H9 (cell line): ENCODE data around the gene NDUFS6. TPM values are rescaled to one million over a fixed set of nuclear protein-coding genes. Genes with fewer than 3 reads are reported as not detected.

ENCODE experiments used
- DNase-seq: peaks from one replicate; pipeline ENCODE4 v3.0.0-alpha.2; 2017
- H2AFZ ChIP-seq: one replicate; pipeline ENCODE4 v1.6.1; 2013; ENCODE audit warnings: mild to moderate bottlenecking, low read length, control low read depth, moderate library complexity
- H2AK5ac ChIP-seq: 2 replicates; pipeline ENCODE4 v1.6.1; 2013; ENCODE audit warnings: low read length, control low read depth, mixed read lengths; ENCODE audit not compliant: insufficient read length
- H2BK120ac ChIP-seq: one replicate; pipeline ENCODE4 v1.6.1; 2013; ENCODE audit warnings: low read depth, mild to moderate bottlenecking, low read length, control low read depth, inconsistent platforms; ENCODE audit not compliant: poor library complexity, severe bottlenecking
- H2BK12ac ChIP-seq: 2 replicates; pipeline ENCODE4 v1.6.1; 2013; ENCODE audit warnings: low read length, control low read depth, mixed read lengths, low read depth; ENCODE audit not compliant: insufficient read length
- H2BK15ac ChIP-seq: 2 replicates; pipeline ENCODE4 v1.6.1; 2013; ENCODE audit warnings: low read depth, low read length, control low read depth
- H2BK20ac ChIP-seq: one replicate; pipeline ENCODE4 v1.6.1; 2013; ENCODE audit warnings: low read depth, mild to moderate bottlenecking, low read length, control low read depth, inconsistent platforms; ENCODE audit not compliant: poor library complexity, severe bottlenecking
- H2BK5ac ChIP-seq: 2 replicates; pipeline ENCODE4 v1.6.1; 2013; ENCODE audit warnings: low read length, control low read depth, mixed read lengths; ENCODE audit not compliant: insufficient read length
- H3K14ac ChIP-seq: 2 replicates; pipeline ENCODE4 v1.6.1; 2013; ENCODE audit warnings: low read length, control low read depth; ENCODE audit not compliant: insufficient read depth
- H3K18ac ChIP-seq: 2 replicates; pipeline ENCODE4 v1.6.1; 2013; ENCODE audit warnings: low read depth, mild to moderate bottlenecking, mixed read lengths, low read length, control low read depth; ENCODE audit not compliant: insufficient read length
- H3K23ac ChIP-seq: 2 replicates; pipeline ENCODE4 v1.6.1; 2013; ENCODE audit warnings: low read length, control low read depth, mixed read lengths, low read depth; ENCODE audit not compliant: insufficient read length
- H3K23me2 ChIP-seq: 2 replicates; pipeline ENCODE4 v1.6.1; 2013; ENCODE audit warnings: low read depth, mild to moderate bottlenecking, mixed read lengths, low read length, control low read depth; ENCODE audit not compliant: insufficient read length, poor library complexity, severe bottlenecking
- H3K27ac ChIP-seq: 2 replicates; pipeline ENCODE4 v1.5.1; 2013; ENCODE audit warnings: low read length, control low read depth, mixed read lengths, low read depth; ENCODE audit not compliant: insufficient read length
- H3K27me3 ChIP-seq: 2 replicates; pipeline ENCODE4 v1.6.1; 2013; ENCODE audit warnings: low read length, control low read depth, inconsistent platforms; ENCODE audit not compliant: insufficient read depth
- H3K4ac ChIP-seq: 2 replicates; pipeline ENCODE4 v1.6.1; 2013; ENCODE audit warnings: low read depth, mild to moderate bottlenecking, control low read depth, inconsistent platforms, low read length, moderate library complexity
- H3K4me1 ChIP-seq: 2 replicates; pipeline ENCODE4 v1.6.1; 2013; ENCODE audit warnings: low read length, control low read depth, inconsistent platforms; ENCODE audit not compliant: insufficient read depth
- H3K4me2 ChIP-seq: 2 replicates; pipeline ENCODE4 v1.6.1; 2013; ENCODE audit warnings: low read length, control low read depth, mixed read lengths; ENCODE audit not compliant: insufficient read length, insufficient read depth
- H3K56ac ChIP-seq: 2 replicates; pipeline ENCODE4 v1.6.1; 2013; ENCODE audit warnings: low read depth, mild to moderate bottlenecking, mixed read lengths, low read length, control low read depth; ENCODE audit not compliant: insufficient read length
- H3K79me1 ChIP-seq: 2 replicates; pipeline ENCODE4 v1.6.1; 2013; ENCODE audit warnings: low read depth, mild to moderate bottlenecking, moderate library complexity, low read length, control low read depth, inconsistent platforms; ENCODE audit not compliant: insufficient read depth, poor library complexity, severe bottlenecking
- H3K79me2 ChIP-seq: 2 replicates; pipeline ENCODE4 v1.6.1; 2013; ENCODE audit warnings: low read length, control low read depth, inconsistent platforms; ENCODE audit not compliant: insufficient read depth
- H3K9ac ChIP-seq: 2 replicates; pipeline ENCODE4 v1.6.1; 2013; ENCODE audit warnings: low read length, control low read depth, mixed read lengths; ENCODE audit not compliant: insufficient read length; ENCODE audit errors: extremely low read depth
- H3K9me3 ChIP-seq: one replicate; pipeline ENCODE4 v1.6.1; 2013; ENCODE audit warnings: low read depth, low read length, inconsistent platforms; ENCODE audit not compliant: control insufficient read depth
- H3T11ph ChIP-seq: one replicate; pipeline ENCODE4 v1.6.1; 2013; ENCODE audit warnings: mild to moderate bottlenecking, low read length, control low read depth, inconsistent platforms
- H4K20me1 ChIP-seq: one replicate; pipeline ENCODE4 v1.6.1; 2013; ENCODE audit not compliant: control insufficient read depth, insufficient read length, insufficient read depth
- H4K5ac ChIP-seq: 2 replicates; pipeline ENCODE4 v1.6.1; 2013; ENCODE audit warnings: low read depth, mild to moderate bottlenecking, mixed read lengths, low read length, control low read depth; ENCODE audit not compliant: insufficient read length
- H4K8ac ChIP-seq: replicated peaks from 2 replicates; pipeline ENCODE4 v1.6.1; 2013; ENCODE audit warnings: low read length, control low read depth, mixed read lengths, low read depth; ENCODE audit not compliant: insufficient read length
- H4K91ac ChIP-seq: 2 replicates; pipeline ENCODE4 v1.6.1; 2013; ENCODE audit warnings: low read depth, mild to moderate bottlenecking, moderate library complexity, mixed read lengths, low read length, control low read depth; ENCODE audit not compliant: insufficient read length
- H3K27ac Mint-ChIP-seq, 3 experiments: 2 replicates in 2 of 3; 3 replicates in 1 of 3; pipeline ENCODE4 v1.8.0; 2020 to 2021; ENCODE audit warnings: mixed read lengths in 3 of 3, mild to moderate bottlenecking in 1 of 3, moderate library complexity in 1 of 3
- H3K27me3 Mint-ChIP-seq: 2 replicates; pipeline ENCODE4 v1.8.0; 2021; ENCODE audit warnings: low read depth, mild to moderate bottlenecking, moderate library complexity, mixed read lengths
- H3K36me3 Mint-ChIP-seq, 3 experiments: 2 replicates in 2 of 3; 3 replicates in 1 of 3; pipeline ENCODE4 v1.8.0; 2020 to 2021; ENCODE audit warnings: low read depth in 3 of 3, mixed read lengths in 3 of 3; ENCODE audit not compliant: insufficient read depth in 1 of 3
- H3K4me1 Mint-ChIP-seq, 2 experiments: 2 replicates each; pipeline ENCODE4 v1.8.0; 2020; ENCODE audit warnings: mixed read lengths in 2 of 2
- H3K4me3 Mint-ChIP-seq, 2 experiments: 2 replicates in 1 of 2; 3 replicates in 1 of 2; pipeline ENCODE4 v1.8.0; 2020 to 2021; ENCODE audit warnings: mild to moderate bottlenecking in 2 of 2, mixed read lengths in 2 of 2, moderate library complexity in 1 of 2
- H3K9me3 Mint-ChIP-seq, 2 experiments: 2 replicates in 1 of 2; 3 replicates in 1 of 2; pipeline ENCODE4 v1.8.0; 2020; ENCODE audit warnings: mild to moderate bottlenecking in 2 of 2, mixed read lengths in 2 of 2, moderate library complexity in 1 of 2
- CTCF ChIP-seq: fragments of 200-600 bp; sonication (generic); conservative IDR thresholded peaks from 3 replicates; pipeline ENCODE4 v1.8.0; 2021; ENCODE audit warnings: antibody characterized with exemption, mild to moderate bottlenecking
- WGBS: extraction: QIAGEN DNeasy Blood & Tissue Kit; methylation state at CpG from one replicate; pipeline ENCODE4 v1.1.7; 2013; ENCODE audit warnings: missing lambda C conversion rate, low lambda C conversion rate, mixed read lengths; ENCODE audit not compliant: insufficient read length; ENCODE audit errors: extremely low coverage; 5-methylcytosine and 5-hydroxymethylcytosine counted together
- total RNA-seq: library from RNA; stranded (reverse); gene quantifications from 2 replicates; pipeline ENCODE4 v1.2.1, GENCODE V29; 2021

Gene NDUFS6
- total RNA-seq, 1 experiment from 2014 or later = 62.5 TPM

DNA sequence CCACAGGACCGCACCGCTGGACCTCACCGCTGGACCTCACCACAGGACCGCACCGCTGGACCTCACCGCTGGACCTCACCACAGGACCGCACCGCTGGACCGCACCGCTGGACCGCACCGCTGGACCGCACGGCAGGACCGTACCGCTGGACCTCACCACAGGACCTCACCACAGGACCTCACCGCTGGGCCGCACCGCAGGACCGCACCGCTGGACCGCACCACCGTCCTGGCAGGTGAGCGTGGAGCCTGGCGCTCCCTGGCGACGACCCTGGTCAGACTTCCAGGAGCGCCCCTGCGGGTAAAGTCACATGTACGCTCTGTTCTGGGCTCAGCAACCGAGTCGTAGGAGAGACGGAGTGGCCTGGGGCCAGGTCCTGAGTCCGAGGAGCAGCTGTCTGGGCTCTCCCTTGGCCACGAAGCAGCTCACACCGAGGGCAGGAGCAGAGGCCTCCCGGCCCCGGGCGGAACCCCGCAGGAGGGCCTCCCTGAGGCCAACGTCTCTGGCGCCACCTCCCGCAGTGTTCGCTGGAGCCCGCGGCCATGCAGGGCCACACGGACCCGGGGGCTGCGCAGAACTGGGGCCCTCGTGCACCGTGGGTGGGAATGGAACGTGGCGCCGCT is 32.1 kb upstream of the NDUFS6 start:
- DNase-seq = no peak
- no peaks in the 10 kb centered on the region for H3K79me2 ChIP-seq
- H4K91ac ChIP-seq = no peak overlapping the region
- no peak overlapping the region for H2AK5ac ChIP-seq
- Mint-ChIP-seq H3K27ac (no peak overlapping the region), H3K4me1 (peaks cover 11 to 12% of the 10 kb centered on the region in 2 experiments), H3K4me3 (no peak overlapping the region; a peak in 1 of 5 replicates), H3K9me3 (no peaks in the 10 kb centered on the region), H3K36me3 (no peaks in the 10 kb centered on the region), H3K27me3 (peaks cover 4% of the 10 kb centered on the region; the same call in 1 of the 2 replicates)
- no peak for TF ChIP-seq CTCF
- no peaks in the 10 kb centered on the region for H3K9me3 ChIP-seq
- H3K4me2 ChIP-seq = no peak overlapping the region
- no peaks in the 10 kb centered on the region; the same call in 1 of the 2 replicates for H3K4me1 ChIP-seq
- no peaks in the 10 kb centered on the region; the same call in 1 of the 2 replicates for H3K27me3 ChIP-seq
- no peaks in the 10 kb centered on the region for H3K23me2 ChIP-seq
- no CpG with 5 or more reads among the region's 54 CpGs for WGBS
- no peak overlapping the region for H4K8ac ChIP-seq
- H3K14ac ChIP-seq = no peak overlapping the region; the same call in 1 of the 2 replicates
- no peak overlapping the region for H3K27ac ChIP-seq
- no peak overlapping the region for H2BK20ac ChIP-seq
- no peak overlapping the region for H3K18ac ChIP-seq
- no peak overlapping the region for H3K23ac ChIP-seq
- H2BK12ac ChIP-seq = no peak overlapping the region
- H2BK5ac ChIP-seq = no peak overlapping the region
- no peak overlapping the region for H3K4ac ChIP-seq
- H3K79me1 ChIP-seq = no peaks in the 10 kb centered on the region
- no peak overlapping the region for H3K9ac ChIP-seq
- no peak overlapping the region for H2AFZ ChIP-seq
- no peak overlapping the region for H2BK120ac ChIP-seq
- no peaks in the 10 kb centered on the region for H4K20me1 ChIP-seq
- no peak overlapping the region; the same call in 1 of the 2 replicates for H2BK15ac ChIP-seq
- H4K5ac ChIP-seq = no peak overlapping the region
- no peak overlapping the region for H3K56ac ChIP-seq
- H3T11ph ChIP-seq = no peak overlapping the region
